G401 (cell line): ENCODE data around the gene CSF3R. TPM values are rescaled to one million over a fixed set of nuclear protein-coding genes. Genes with fewer than 3 reads are reported as not detected.
"Not testable (repeated sequence)": the region's sequence is repeated elsewhere in the genome, so short reads cannot be mapped to it uniquely, and the experiment has no call there.

Experiments
- DNase-seq: peaks from one replicate; pipeline ENCODE4 v3.0.0-alpha.2; 2015; ENCODE audit warnings: low spot score
- in situ Hi-C: cut with HindIII; loops from 2 replicates; pipeline ENCODE4 v1.10.0; 2016; ENCODE audit warnings: low sequenced_read_pairs, mixed read lengths
- total RNA-seq: library from RNA; depleted of rRNA; stranded (reverse); fragments of >200 nt; shearing (Covaris generic); gene quantifications from 2 replicates; pipeline ENCODE4 v1.2.3, GENCODE V29; 2014

The CSF3R gene
- total RNA-seq, 1 experiment from 2014 or later = not detected

GRCh38 chr1:36486439-36487335, 4.0 kb upstream of the CSF3R start:
- in situ Hi-C loops = no loop called here
- DNase-seq = no peak

- in situ Hi-C loops = no loop called here
Measured at GRCh38 chr1:36486093-36486438, 3.4 kb upstream of the CSF3R start.

GRCh38 chr1:36484099-36484498, 1.4 kb upstream of the CSF3R start:
- no peak for DNase-seq
- in situ Hi-C loops = no loop called here

More at GRCh38 chr1:36486093-36486438, 3.4 kb upstream of the CSF3R start:
- no peak for DNase-seq

GRCh38 chr1:36481771-36482723, 666 bp downstream of the CSF3R start:
- no peak for DNase-seq
- in situ Hi-C loops = no loop called here

GRCh38 chr1:36481091-36481490, 1.6 kb downstream of the CSF3R start:
- no peak for DNase-seq
- in situ Hi-C loops = no loop called here

- in situ Hi-C loops = no loop called here
- no peak for DNase-seq
Measured at GRCh38 chr1:36480161-36480560, 2.6 kb downstream of the CSF3R start.

GRCh38 chr1:36479505-36480051, 3.1 kb downstream of the CSF3R start:
- in situ Hi-C loops = no loop called here
- no peak for DNase-seq

GRCh38 chr1:36477615-36478014, 5.1 kb downstream of the CSF3R start:
- in situ Hi-C loops, DNase-seq: not testable (repeated sequence)

- in situ Hi-C loops = no loop called here
Measured at GRCh38 chr1:36476945-36477344, 5.8 kb downstream of the CSF3R start.

GRCh38 chr1:36475910-36476604, 6.7 kb downstream of the CSF3R start:
- no peak for DNase-seq
- in situ Hi-C loops = no loop called here

More at GRCh38 chr1:36476945-36477344, 5.8 kb downstream of the CSF3R start:
- DNase-seq = no peak

GRCh38 chr1:36475341-36475740, 7.4 kb downstream of the CSF3R start:
- DNase-seq = no peak
- in situ Hi-C loops = no loop called here

GRCh38 chr1:36472656-36473055, 10.1 kb downstream of the CSF3R start:
- DNase-seq = no peak
- in situ Hi-C loops = no loop called here

- in situ Hi-C loops = no loop called here
- no peak for DNase-seq
Measured at GRCh38 chr1:36471830-36472641, 10.7 kb downstream of the CSF3R start.

GRCh38 chr1:36469163-36469562, 13.6 kb downstream of the CSF3R start:
- in situ Hi-C loops = no loop called here
- no peak for DNase-seq

- in situ Hi-C loops = no loop called here
- DNase-seq = no peak
Measured at GRCh38 chr1:36467700-36468455, 14.8 kb downstream of the CSF3R start.

GRCh38 chr1:36467027-36467410, 15.7 kb downstream of the CSF3R start:
- in situ Hi-C loops = no loop called here
- DNase-seq = no peak

GRCh38 chr1:36466370-36467026, 16.2 kb downstream of the CSF3R start:
- in situ Hi-C loops = no loop called here
- DNase-seq = no peak
